ENCODE data around the gene PANX2. TPM values are rescaled to one million over a fixed set of nuclear protein-coding genes. Genes with fewer than 3 reads are reported as not detected.

PANX2 gene
- total RNA-seq, 1 donor from 2014 or later: 2.5 TPM

DNA sequence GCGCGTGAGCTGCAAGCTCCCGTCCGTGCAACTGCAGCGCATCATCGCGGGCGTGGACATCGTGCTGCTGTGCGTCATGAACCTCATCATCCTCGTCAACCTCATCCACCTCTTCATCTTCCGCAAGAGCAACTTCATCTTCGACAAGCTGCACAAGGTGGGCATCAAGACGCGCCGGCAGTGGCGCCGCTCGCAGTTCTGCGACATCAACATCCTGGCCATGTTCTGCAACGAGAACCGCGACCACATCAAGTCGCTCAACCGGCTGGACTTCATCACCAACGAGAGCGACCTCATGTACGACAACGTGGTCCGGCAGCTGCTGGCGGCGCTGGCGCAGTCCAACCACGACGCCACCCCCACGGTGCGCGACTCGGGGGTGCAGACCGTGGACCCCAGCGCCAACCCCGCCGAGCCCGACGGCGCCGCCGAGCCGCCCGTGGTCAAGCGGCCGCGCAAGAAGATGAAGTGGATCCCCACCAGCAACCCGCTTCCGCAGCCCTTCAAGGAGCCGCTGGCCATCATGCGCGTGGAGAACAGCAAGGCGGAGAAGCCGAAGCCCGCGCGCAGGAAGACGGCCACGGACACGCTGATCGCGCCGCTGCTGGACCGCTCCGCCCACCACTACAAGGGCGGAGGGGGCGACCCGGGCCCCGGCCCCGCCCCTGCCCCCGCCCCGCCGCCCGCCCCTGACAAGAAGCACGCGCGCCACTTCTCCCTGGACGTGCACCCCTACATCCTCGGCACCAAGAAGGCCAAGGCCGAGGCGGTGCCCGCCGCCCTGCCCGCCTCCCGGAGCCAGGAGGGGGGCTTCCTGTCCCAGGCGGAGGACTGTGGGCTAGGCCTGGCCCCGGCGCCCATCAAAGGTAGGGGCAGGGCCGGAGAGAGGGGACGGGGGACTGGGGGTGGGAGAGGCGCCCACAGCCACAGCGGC, 7.3 kb downstream of the PANX2 start:
- no peaks in the 10 kb centered on the region for H3K36me3 ChIP-seq
- no peaks in the 10 kb centered on the region for H3K9me3 ChIP-seq
- peak; percentile 39 for DNase-seq
- no peaks in the 10 kb centered on the region for H3K4me1 ChIP-seq
- intact Hi-C loops (cut with DNase I): no loop called here
- TF ChIP-seq, protein P1, sequence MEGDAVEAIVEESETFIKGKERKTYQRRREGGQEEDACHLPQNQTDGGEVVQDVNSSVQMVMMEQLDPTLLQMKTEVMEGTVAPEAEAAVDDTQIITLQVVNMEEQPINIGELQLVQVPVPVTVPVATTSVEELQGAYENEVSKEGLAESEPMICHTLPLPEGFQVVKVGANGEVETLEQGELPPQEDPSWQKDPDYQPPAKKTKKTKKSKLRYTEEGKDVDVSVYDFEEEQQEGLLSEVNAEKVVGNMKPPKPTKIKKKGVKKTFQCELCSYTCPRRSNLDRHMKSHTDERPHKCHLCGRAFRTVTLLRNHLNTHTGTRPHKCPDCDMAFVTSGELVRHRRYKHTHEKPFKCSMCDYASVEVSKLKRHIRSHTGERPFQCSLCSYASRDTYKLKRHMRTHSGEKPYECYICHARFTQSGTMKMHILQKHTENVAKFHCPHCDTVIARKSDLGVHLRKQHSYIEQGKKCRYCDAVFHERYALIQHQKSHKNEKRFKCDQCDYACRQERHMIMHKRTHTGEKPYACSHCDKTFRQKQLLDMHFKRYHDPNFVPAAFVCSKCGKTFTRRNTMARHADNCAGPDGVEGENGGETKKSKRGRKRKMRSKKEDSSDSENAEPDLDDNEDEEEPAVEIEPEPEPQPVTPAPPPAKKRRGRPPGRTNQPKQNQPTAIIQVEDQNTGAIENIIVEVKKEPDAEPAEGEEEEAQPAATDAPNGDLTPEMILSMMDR (IDR thresholded peaks at IDR 0.05): no peak
- no peak overlapping the region for H3K4me3 ChIP-seq
- no peak for ATAC-seq
- H3K27ac ChIP-seq: no peak overlapping the region
- peaks cover 29% of the 10 kb centered on the region for H3K27me3 ChIP-seq (ENCODE audit: low read depth)

DNA sequence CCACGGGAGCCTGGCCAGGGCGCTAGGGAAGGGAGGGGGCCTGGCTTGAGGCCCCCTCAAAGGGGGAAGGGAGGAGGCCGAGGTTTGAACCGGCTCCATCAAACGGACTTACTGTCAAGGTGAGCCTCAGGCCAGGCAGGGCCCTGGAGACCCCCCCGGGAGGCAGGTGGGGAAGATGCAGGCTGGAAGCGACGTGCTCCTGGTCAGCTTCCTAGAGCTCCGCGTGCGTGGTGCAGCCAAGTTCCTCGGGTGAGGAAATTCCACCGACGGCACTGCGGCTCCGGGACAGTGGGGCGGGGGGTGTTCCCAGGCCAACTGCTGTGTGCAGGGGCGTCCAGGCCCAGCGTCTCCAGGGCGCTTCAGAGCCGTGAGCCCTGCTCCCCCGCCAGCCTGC, 7.9 kb downstream of the PANX2 start:
- intact Hi-C loops (cut with DNase I): no loop called here
- ATAC-seq (no peak), DNase-seq (peak; percentile 30)
- Histone ChIP-seq H3K4me1 (peaks cover 3% of the 10 kb centered on the region), H3K4me3 (no peak overlapping the region), H3K9me3 (no peaks in the 10 kb centered on the region), H3K27me3 (ENCODE audit: low read depth) (peaks cover 29% of the 10 kb centered on the region), H3K27ac (no peak overlapping the region), H3K36me3 (no peaks in the 10 kb centered on the region)
- TF ChIP-seq, protein P1 (IDR thresholded peaks at IDR 0.05): no peak

DNA sequence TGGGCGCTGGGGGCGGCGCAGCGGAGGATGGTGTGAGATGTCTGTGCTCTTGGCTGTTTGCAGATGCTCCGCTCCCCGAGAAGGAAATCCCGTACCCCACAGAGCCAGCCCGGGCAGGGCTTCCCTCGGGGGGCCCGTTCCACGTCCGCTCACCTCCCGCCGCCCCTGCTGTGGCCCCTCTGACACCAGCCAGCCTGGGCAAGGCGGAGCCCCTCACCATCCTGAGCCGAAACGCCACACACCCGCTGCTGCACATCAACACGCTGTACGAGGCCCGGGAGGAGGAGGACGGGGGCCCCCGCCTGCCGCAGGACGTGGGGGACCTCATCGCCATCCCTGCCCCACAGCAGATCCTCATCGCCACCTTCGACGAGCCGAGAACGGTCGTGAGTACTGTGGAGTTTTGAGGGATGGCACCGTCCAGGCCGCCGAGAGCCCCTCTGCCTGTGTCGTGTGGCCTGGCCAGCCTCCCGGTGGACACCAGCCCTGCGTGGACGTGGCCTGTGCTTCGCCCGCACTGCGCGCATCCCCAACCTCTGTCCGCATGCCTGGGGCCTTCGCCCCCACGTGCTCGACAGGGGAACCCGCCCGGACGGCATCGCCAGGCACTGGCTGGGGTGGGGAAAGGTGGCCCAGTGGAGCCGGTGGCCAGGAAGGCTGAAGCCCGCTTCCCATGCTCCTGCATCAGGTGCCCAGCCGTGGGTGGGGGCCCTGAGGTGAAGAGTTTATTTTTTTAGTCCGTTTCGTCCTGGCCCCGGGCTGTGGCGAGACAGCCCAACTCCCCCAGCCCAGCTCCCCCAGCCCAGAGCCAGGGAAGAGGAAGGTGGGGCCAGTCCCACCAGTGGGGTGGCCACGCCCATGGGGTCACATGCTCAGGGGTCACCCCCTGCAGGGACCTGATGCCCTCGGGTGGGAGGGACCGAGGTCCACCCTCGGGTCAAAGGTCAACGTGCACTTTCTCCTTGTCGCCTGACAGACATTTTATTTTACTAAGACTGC, 8.6 kb downstream of the PANX2 start:
- H3K36me3 ChIP-seq: no peaks in the 10 kb centered on the region
- ATAC-seq: no peak
- TF ChIP-seq, protein P1 (IDR thresholded peaks at IDR 0.05): no peak
- no peak overlapping the region for H3K27ac ChIP-seq
- H3K27me3 ChIP-seq (ENCODE audit: low read depth): peaks cover 29% of the 10 kb centered on the region
- H3K4me1 ChIP-seq: peaks cover 10% of the 10 kb centered on the region
- DNase-seq: no peak
- no peaks in the 10 kb centered on the region for H3K9me3 ChIP-seq
- no peak overlapping the region for H3K4me3 ChIP-seq
- intact Hi-C loops (cut with DNase I): no loop called here

DNA sequence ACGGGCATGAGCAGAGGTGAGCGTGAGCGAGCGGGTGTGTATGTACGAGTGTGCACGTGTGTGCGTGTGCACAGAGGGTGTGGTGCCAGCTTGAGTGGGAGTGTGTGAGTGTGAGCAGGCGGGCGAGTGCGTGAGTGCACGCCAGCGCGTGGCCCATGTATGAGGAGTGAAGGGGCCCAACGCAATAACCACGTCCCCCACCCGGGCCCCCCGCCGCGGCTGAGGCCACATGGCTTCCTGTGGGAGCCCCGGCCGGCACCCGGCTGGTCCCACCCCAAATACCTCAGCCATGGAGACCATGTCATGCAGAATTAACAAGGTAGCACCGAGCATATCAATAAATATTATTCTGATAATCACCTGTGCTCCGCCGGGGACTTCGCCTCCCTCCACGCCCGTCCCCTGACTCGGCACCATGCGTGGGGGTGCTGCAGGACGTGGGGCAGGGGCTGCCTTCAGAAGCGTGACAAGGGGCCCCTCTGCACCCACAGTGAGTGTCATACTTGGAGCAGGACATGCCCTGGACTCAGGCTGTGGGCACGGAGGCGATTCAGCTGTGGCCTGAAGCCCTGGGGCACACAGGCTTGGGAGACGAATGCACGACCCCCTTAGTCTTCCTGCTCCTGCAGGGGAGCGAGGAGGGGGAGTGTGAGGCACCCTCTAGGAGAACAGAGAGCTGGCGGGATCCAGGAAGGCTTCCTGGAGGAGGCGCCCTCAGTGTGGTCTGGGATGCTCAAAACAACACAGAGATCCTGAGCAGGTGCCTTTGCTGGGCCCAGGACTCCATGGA, 9.6 kb downstream of the PANX2 start:
- intact Hi-C loops (cut with DNase I): no loop called here
- Histone ChIP-seq H3K27me3 (ENCODE audit: low read depth) (peaks cover 29% of the 10 kb centered on the region), H3K36me3 (no peaks in the 10 kb centered on the region), H3K9me3 (no peaks in the 10 kb centered on the region), H3K4me1 (peaks cover 17% of the 10 kb centered on the region), H3K4me3 (no peak overlapping the region), H3K27ac (no peak overlapping the region)
- no peak for ATAC-seq
- TF ChIP-seq, protein P1 (IDR thresholded peaks at IDR 0.05): no peak
- DNase-seq: no peak
